ENCODE measurements around the gene ANTXR2.

The ANTXR2 gene

GRCh38 chr4:80033581-80033980 is 39.4 kb downstream of the ANTXR2 start:
- no peak overlapping the region for H3K4me3 ChIP-seq (ENCODE audit: low read depth, low read length)
- no peak for TF ChIP-seq CTCF (IDR thresholded peaks at IDR 0.05; ENCODE audit: control insufficient read depth, extremely low read depth, insufficient read depth)
- DNase-seq (ENCODE audit: low read depth), result no peak

- no peak overlapping the region for H3K4me3 ChIP-seq (ENCODE audit: low read depth, low read length)
- no peak for DNase-seq (ENCODE audit: low read depth)
- no peak for TF ChIP-seq CTCF (IDR thresholded peaks at IDR 0.05; ENCODE audit: control insufficient read depth, extremely low read depth, insufficient read depth)
Observed at GRCh38 chr4:80029364-80029763, 43.7 kb downstream of the ANTXR2 start.

- no peak overlapping the region for H3K4me3 ChIP-seq (ENCODE audit: low read depth, low read length)
- TF ChIP-seq CTCF (IDR thresholded peaks at IDR 0.05; ENCODE audit: control insufficient read depth, extremely low read depth, insufficient read depth), result no peak
- no peak for DNase-seq (ENCODE audit: low read depth)
Observed at GRCh38 chr4:80027611-80028010, 45.4 kb downstream of the ANTXR2 start.

- DNase-seq (ENCODE audit: low read depth), result no peak
- TF ChIP-seq CTCF (IDR thresholded peaks at IDR 0.05; ENCODE audit: control insufficient read depth, extremely low read depth, insufficient read depth), result no peak
- H3K4me3 ChIP-seq (ENCODE audit: low read depth, low read length), result no peak overlapping the region
Observed at GRCh38 chr4:80026100-80026499, 46.9 kb downstream of the ANTXR2 start.

GRCh38 chr4:80024335-80024734 is 48.7 kb downstream of the ANTXR2 start:
- no peak for DNase-seq (ENCODE audit: low read depth)
- TF ChIP-seq CTCF (IDR thresholded peaks at IDR 0.05; ENCODE audit: control insufficient read depth, extremely low read depth, insufficient read depth), result no peak

GRCh38 chr4:80022282-80022681 is 50.7 kb downstream of the ANTXR2 start:
- no peak for DNase-seq (ENCODE audit: low read depth)
- no peak overlapping the region for H3K4me3 ChIP-seq (ENCODE audit: low read depth, low read length)
- TF ChIP-seq CTCF (IDR thresholded peaks at IDR 0.05; ENCODE audit: control insufficient read depth, extremely low read depth, insufficient read depth), result no peak

More at GRCh38 chr4:80024335-80024734, 48.7 kb downstream of the ANTXR2 start:
- no peak overlapping the region for H3K4me3 ChIP-seq (ENCODE audit: low read depth, low read length)

GRCh38 chr4:80017125-80017854 is 55.7 kb downstream of the ANTXR2 start:
- DNase-seq (ENCODE audit: low read depth), result no peak
- TF ChIP-seq CTCF (IDR thresholded peaks at IDR 0.05; ENCODE audit: control insufficient read depth, extremely low read depth, insufficient read depth), result no peak
- H3K4me3 ChIP-seq (ENCODE audit: low read depth, low read length), result no peak overlapping the region
